ENCODE measurements around the gene MGMT.

DNA sequence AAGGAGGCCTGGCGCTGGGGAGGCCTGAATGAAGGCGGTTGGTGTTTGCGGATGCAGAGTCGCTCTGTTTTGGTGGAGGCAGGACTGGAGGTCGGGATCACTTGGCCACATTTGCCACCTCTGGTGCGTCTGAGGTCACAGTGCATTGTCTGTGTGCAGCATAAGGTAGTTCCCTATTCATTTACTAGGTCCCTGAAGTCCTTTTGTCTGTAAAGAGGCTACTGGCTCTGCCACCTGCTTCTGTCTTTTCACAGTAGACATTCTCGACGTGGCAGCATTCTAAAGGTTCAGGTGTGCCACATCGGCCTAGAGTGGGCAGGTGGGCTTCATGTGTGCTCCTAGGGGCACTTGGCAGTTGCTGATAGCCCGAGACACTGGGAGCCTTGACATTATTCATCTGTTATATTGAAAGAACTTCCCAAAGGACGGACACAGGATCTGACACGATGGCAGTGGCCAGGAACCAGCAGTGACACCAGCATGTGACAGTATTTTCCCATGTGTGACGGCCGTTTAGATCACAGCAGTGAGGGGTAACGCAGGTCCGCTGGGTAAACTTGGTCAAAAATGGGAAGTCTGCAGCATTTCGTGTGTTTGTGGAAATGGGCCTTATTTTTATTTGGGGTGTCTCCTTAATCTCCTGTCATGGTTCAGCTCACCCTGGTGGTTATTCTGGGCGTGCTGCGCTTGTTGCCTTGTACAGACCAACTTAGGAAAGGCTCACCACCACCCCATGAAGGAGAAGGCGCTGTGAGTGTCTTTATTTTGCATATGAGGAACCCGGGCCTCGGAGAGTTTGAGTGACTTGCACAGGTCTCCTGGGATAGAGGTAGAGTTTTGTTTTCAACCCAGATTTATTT lies 5.9 kb downstream of the MGMT start:
- TF ChIP-seq, protein P1, sequence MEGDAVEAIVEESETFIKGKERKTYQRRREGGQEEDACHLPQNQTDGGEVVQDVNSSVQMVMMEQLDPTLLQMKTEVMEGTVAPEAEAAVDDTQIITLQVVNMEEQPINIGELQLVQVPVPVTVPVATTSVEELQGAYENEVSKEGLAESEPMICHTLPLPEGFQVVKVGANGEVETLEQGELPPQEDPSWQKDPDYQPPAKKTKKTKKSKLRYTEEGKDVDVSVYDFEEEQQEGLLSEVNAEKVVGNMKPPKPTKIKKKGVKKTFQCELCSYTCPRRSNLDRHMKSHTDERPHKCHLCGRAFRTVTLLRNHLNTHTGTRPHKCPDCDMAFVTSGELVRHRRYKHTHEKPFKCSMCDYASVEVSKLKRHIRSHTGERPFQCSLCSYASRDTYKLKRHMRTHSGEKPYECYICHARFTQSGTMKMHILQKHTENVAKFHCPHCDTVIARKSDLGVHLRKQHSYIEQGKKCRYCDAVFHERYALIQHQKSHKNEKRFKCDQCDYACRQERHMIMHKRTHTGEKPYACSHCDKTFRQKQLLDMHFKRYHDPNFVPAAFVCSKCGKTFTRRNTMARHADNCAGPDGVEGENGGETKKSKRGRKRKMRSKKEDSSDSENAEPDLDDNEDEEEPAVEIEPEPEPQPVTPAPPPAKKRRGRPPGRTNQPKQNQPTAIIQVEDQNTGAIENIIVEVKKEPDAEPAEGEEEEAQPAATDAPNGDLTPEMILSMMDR (IDR thresholded peaks at IDR 0.05): no peak
- TF ChIP-seq POLR2A (IDR thresholded peaks at IDR 0.05): no peak
